Mesenchymal stem cell (in vitro differentiated cells and primary cell): ENCODE measurements around the gene NPIPB6.

Source experiments
- DNase-seq: peaks from one replicate; pipeline ENCODE4 v3.0.0-alpha.2; 2013
- H2AFZ ChIP-seq: one replicate; pipeline ENCODE4 v1.6.1; 2013; ENCODE audit warnings: low read depth, mild to moderate bottlenecking, control low read depth, inconsistent platforms, low read length, moderate library complexity
- H2AK5ac ChIP-seq: 2 replicates; pipeline ENCODE4 v1.6.1; 2013; ENCODE audit warnings: low read length, moderate library complexity, mild to moderate bottlenecking, inconsistent platforms; ENCODE audit not compliant: severe bottlenecking
- H2BK120ac ChIP-seq: one replicate; pipeline ENCODE4 v1.6.1; 2013; ENCODE audit warnings: low read depth, mild to moderate bottlenecking, inconsistent platforms, low read length, moderate library complexity
- H2BK12ac ChIP-seq, 2 experiments: one replicate each; pipeline ENCODE4 v1.6.1; 2013; ENCODE audit warnings: inconsistent platforms in 2 of 2, low read length in 2 of 2, mild to moderate bottlenecking in 2 of 2, moderate library complexity in 2 of 2, control low read depth in 1 of 2
- H2BK15ac ChIP-seq: one replicate; pipeline ENCODE4 v1.6.1; 2013; ENCODE audit warnings: mild to moderate bottlenecking, low read depth, inconsistent platforms; ENCODE audit not compliant: poor library complexity, severe bottlenecking
- H2BK5ac ChIP-seq: 2 replicates; pipeline ENCODE4 v1.6.1; 2013; ENCODE audit warnings: low read depth, mild to moderate bottlenecking, low read length, control low read depth, inconsistent platforms; ENCODE audit not compliant: poor library complexity, severe bottlenecking
- H3K14ac ChIP-seq, 2 experiments: one replicate each; pipeline ENCODE4 v1.6.1; 2013; ENCODE audit warnings: inconsistent platforms in 2 of 2, low read length in 2 of 2, control low read depth in 1 of 2, mild to moderate bottlenecking in 1 of 2, moderate library complexity in 1 of 2
- H3K18ac ChIP-seq, 2 experiments: one replicate each; pipeline ENCODE4 v1.6.1; 2013; ENCODE audit warnings: inconsistent platforms in 2 of 2, low read length in 2 of 2, control low read depth in 1 of 2, low read depth in 1 of 2, mild to moderate bottlenecking in 1 of 2
- H3K23ac ChIP-seq, 2 experiments: one replicate each; pipeline ENCODE4 v1.6.1; 2013; ENCODE audit warnings: inconsistent platforms in 2 of 2, low read length in 2 of 2, mild to moderate bottlenecking in 2 of 2, moderate library complexity in 2 of 2, control low read depth in 1 of 2
- H3K27ac ChIP-seq: 2 replicates; pipeline ENCODE4 v1.5.1; 2013; ENCODE audit warnings: mild to moderate bottlenecking, moderate library complexity, low read length, control low read depth, inconsistent platforms; ENCODE audit not compliant: poor library complexity, severe bottlenecking
- H3K27me3 ChIP-seq, 2 experiments: 2 replicates each; pipeline versions ENCODE4 v1.6.1 to v1.7.0; 2013; ENCODE audit warnings: low read length in 2 of 2, mild to moderate bottlenecking in 2 of 2, moderate library complexity in 2 of 2, control low read depth in 1 of 2, inconsistent platforms in 1 of 2; ENCODE audit not compliant: control insufficient read depth in 1 of 2, insufficient read depth in 1 of 2
- H3K36me3 ChIP-seq, 2 experiments: 2 replicates each; pipeline versions ENCODE4 v1.6.1 to v1.7.0; 2013; ENCODE audit warnings: low read length in 2 of 2, control low read depth in 1 of 2, inconsistent platforms in 1 of 2, low read depth in 1 of 2, mild to moderate bottlenecking in 1 of 2; ENCODE audit not compliant: insufficient read depth in 2 of 2, control insufficient read depth in 1 of 2
- H3K4ac ChIP-seq, 2 experiments: one replicate each; pipeline ENCODE4 v1.6.1; 2013; ENCODE audit warnings: inconsistent platforms in 2 of 2, low read length in 2 of 2, mild to moderate bottlenecking in 2 of 2, moderate library complexity in 2 of 2, control low read depth in 1 of 2, low read depth in 1 of 2
- H3K4me1 ChIP-seq: 2 replicates; pipeline ENCODE4 v1.6.1; 2013; ENCODE audit warnings: low read depth, low read length, control low read depth; ENCODE audit not compliant: control insufficient read depth, insufficient read depth
- H3K4me2 ChIP-seq: 2 replicates; pipeline ENCODE4 v1.6.1; 2013; ENCODE audit warnings: low read length, mild to moderate bottlenecking, inconsistent platforms; ENCODE audit not compliant: poor library complexity, severe bottlenecking
- H3K4me3 ChIP-seq, 2 experiments: 2 replicates each; pipeline versions ENCODE4 v1.5.1 to v1.7.0; 2013; ENCODE audit warnings: low read length in 2 of 2, mild to moderate bottlenecking in 2 of 2, control low read depth in 1 of 2, low read depth in 1 of 2; ENCODE audit not compliant: insufficient read depth in 1 of 2
- H3K79me1 ChIP-seq: replicated peaks from 2 replicates; pipeline ENCODE4 v1.6.1; 2013; ENCODE audit warnings: mild to moderate bottlenecking, control low read depth, low read length, inconsistent platforms; ENCODE audit not compliant: poor library complexity, severe bottlenecking
- H3K9ac ChIP-seq: 2 replicates; pipeline ENCODE4 v1.7.0; 2013; ENCODE audit warnings: mild to moderate bottlenecking, low read length, moderate library complexity
- H3K9me3 ChIP-seq: 2 replicates; pipeline ENCODE4 v1.7.0; 2013; ENCODE audit warnings: mild to moderate bottlenecking, low read length; ENCODE audit not compliant: control insufficient read depth
- H4K8ac ChIP-seq: one replicate; pipeline ENCODE4 v1.6.1; 2013; ENCODE audit warnings: inconsistent platforms, mild to moderate bottlenecking, low read length, moderate library complexity
- H4K91ac ChIP-seq: one replicate; pipeline ENCODE4 v1.6.1; 2013; ENCODE audit warnings: mild to moderate bottlenecking, low read length, inconsistent platforms
- WGBS: methylation state at CpG from one replicate; pipeline ENCODE4 v1.1.7; 2013; ENCODE audit warnings: mixed read lengths; 5-methylcytosine and 5-hydroxymethylcytosine counted together

NPIPB6 gene

GRCh38 chr16:28321700-28322411 is 41.5 kb downstream of the NPIPB6 start:
- H3K27ac ChIP-seq = no peak overlapping the region
- no peak overlapping the region for H4K91ac ChIP-seq
- H3K27me3 ChIP-seq = peaks cover 9 to 25% of the 10 kb centered on the region in 2 experiments
- H3K4me2 ChIP-seq = no peak overlapping the region
- no peak overlapping the region for H2BK120ac ChIP-seq
- DNase-seq = peak; percentile 32
- 42% methylated on average over 13 of the region's 20 CpGs for WGBS
- no peak overlapping the region for H3K4ac ChIP-seq
- no peak overlapping the region for H2AFZ ChIP-seq
- no peaks in the 10 kb centered on the region for H3K9me3 ChIP-seq
- H4K8ac ChIP-seq = no peak overlapping the region
- H2BK5ac ChIP-seq = no peak overlapping the region
- H3K4me3 ChIP-seq = no peak overlapping the region
- no peak overlapping the region for H3K9ac ChIP-seq
- H2AK5ac ChIP-seq = no peak overlapping the region
- H3K23ac ChIP-seq = no peak overlapping the region
- no peak overlapping the region for H3K18ac ChIP-seq
- no peaks in the 10 kb centered on the region for H3K36me3 ChIP-seq
- peaks cover 5% of the 10 kb centered on the region for H3K4me1 ChIP-seq
- no peak overlapping the region for H2BK15ac ChIP-seq
- no peak overlapping the region for H3K14ac ChIP-seq
- no peak overlapping the region for H2BK12ac ChIP-seq
- no peaks in the 10 kb centered on the region for H3K79me1 ChIP-seq

DNA sequence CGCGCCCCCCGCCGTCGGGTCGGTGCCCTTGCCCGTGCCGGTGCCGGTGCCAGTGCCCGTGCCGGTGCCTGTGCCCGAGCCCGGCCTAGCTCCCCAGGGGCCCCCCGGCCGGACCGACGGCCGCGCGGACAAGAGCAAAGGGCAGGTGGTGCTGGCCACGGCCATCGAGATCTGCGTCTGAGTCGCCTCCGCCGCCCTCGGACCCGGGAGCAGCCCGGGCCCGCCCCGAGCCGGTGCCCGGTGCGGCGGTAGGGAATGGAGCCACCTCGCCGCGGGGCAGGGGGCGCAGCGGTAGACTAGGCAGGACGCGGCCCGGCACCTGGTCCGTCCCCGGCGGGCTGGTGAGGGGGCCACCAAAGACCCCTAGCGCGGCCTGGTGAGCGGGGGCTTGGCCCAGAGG is 42.6 kb downstream of the NPIPB6 start:
- Histone ChIP-seq H3K23ac (no peak overlapping the region), H3K79me1 (no peaks in the 10 kb centered on the region), H3K36me3 (no peaks in the 10 kb centered on the region), H3K27me3 (peaks cover 9 to 29% of the 10 kb centered on the region in 2 experiments), H2AK5ac (no peak overlapping the region), H3K4me2 (no peak overlapping the region), H3K9me3 (no peaks in the 10 kb centered on the region), H3K14ac (no peak overlapping the region), H4K8ac (no peak overlapping the region), H3K4me1 (peaks cover 7% of the 10 kb centered on the region), H2BK12ac (no peak overlapping the region), H3K27ac (no peak overlapping the region), H2BK120ac (no peak overlapping the region), H2BK15ac (no peak overlapping the region), H3K4ac (no peak overlapping the region), H2BK5ac (no peak overlapping the region), H3K9ac (no peak overlapping the region), H3K18ac (no peak overlapping the region), H2AFZ (no peak overlapping the region), H4K91ac (no peak overlapping the region), H3K4me3 (no peak overlapping the region)
- WGBS = 96% methylated on average over 38 of the region's 49 CpGs
- no peak for DNase-seq

GRCh38 chr16:28320023-28320561 is 43.2 kb downstream of the NPIPB6 start:
- 96% methylated on average over 68 of the region's 73 CpGs for WGBS
- no peak overlapping the region for H2BK120ac ChIP-seq
- H3K79me1 ChIP-seq = no peaks in the 10 kb centered on the region
- no peak overlapping the region for H2BK12ac ChIP-seq
- no peak overlapping the region for H3K14ac ChIP-seq
- peaks cover 5% of the 10 kb centered on the region for H3K4me1 ChIP-seq
- H3K27ac ChIP-seq = no peak overlapping the region
- no peak for DNase-seq
- H2BK15ac ChIP-seq = no peak overlapping the region
- no peak overlapping the region for H2AK5ac ChIP-seq
- no peak overlapping the region for H3K9ac ChIP-seq
- no peak overlapping the region for H2AFZ ChIP-seq
- no peak overlapping the region for H3K4me2 ChIP-seq
- peaks cover 9 to 32% of the 10 kb centered on the region in 2 experiments for H3K27me3 ChIP-seq
- no peak overlapping the region for H4K8ac ChIP-seq
- H3K9me3 ChIP-seq = no peaks in the 10 kb centered on the region
- no peak overlapping the region for H2BK5ac ChIP-seq
- no peak overlapping the region for H3K23ac ChIP-seq
- H3K18ac ChIP-seq = no peak overlapping the region
- no peak overlapping the region for H4K91ac ChIP-seq
- no peak overlapping the region for H3K4me3 ChIP-seq
- H3K36me3 ChIP-seq = no peaks in the 10 kb centered on the region
- no peak overlapping the region for H3K4ac ChIP-seq

DNA sequence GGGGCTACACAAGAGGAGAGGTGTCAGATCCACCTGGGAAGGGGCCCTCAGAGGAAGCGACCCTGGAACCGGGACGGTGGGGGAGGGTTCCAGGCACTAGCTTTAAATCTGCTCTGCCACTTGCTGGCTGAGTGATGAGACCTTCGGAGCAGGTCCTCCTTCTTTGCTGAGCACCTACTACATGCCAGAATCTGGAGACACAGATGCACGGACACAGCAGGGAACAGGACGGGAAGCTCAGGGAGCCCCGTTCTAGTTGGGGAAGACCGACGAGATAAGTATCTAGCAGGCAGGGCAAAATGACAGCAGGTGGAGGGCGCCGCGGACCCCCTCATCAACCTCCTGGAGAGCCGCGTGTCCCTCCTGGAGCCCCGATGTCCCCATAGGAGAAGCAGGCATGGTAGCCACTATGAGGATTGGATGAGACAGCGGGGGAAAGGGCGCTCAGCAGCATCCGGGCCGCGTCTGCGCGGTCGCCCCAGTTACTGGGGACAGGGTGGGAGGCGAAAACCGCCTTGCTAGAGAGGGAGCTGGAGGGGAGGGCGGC is 43.8 kb downstream of the NPIPB6 start:
- H3K4me1 ChIP-seq = peaks cover 5% of the 10 kb centered on the region
- no peak overlapping the region for H3K9ac ChIP-seq
- H3K4me2 ChIP-seq = no peak overlapping the region
- H4K8ac ChIP-seq = no peak overlapping the region
- H2AK5ac ChIP-seq = no peak overlapping the region
- H3K36me3 ChIP-seq = no peaks in the 10 kb centered on the region
- no peak overlapping the region for H3K4ac ChIP-seq
- peaks cover 9 to 38% of the 10 kb centered on the region in 2 experiments for H3K27me3 ChIP-seq
- no peaks in the 10 kb centered on the region for H3K79me1 ChIP-seq
- no peak overlapping the region for H3K4me3 ChIP-seq
- H4K91ac ChIP-seq = no peak overlapping the region
- H3K27ac ChIP-seq = no peak overlapping the region
- no peak overlapping the region for H3K23ac ChIP-seq
- H2BK5ac ChIP-seq = no peak overlapping the region
- no peak overlapping the region for H3K14ac ChIP-seq
- no peak overlapping the region for H2BK120ac ChIP-seq
- DNase-seq = no peak
- no peak overlapping the region for H2BK15ac ChIP-seq
- H3K18ac ChIP-seq = no peak overlapping the region
- no peak overlapping the region for H2BK12ac ChIP-seq
- 90% methylated on average over 26 of the region's 26 CpGs for WGBS
- H3K9me3 ChIP-seq = no peaks in the 10 kb centered on the region
- H2AFZ ChIP-seq = no peak overlapping the region
